HEK293 (cell line): Measurements from ENCODE around the gene MYO9B.
"Not testable (repeated sequence)": the region's sequence is repeated elsewhere in the genome, so short reads cannot be mapped to it uniquely, and the experiment has no call there.

ENCODE experiments used
- CTCF ChIA-PET: fragments of 350-600 bp; formaldehyde crosslinking; extraction: SDS; loops from one replicate; lab custom pipeline; 2021; ENCODE audit warnings: antibody characterized with exemption; lab: Yijun Ruan, JAX
- POLR2A ChIA-PET: fragments of 300-600 bp; formaldehyde crosslinking; extraction: SDS; loops from one replicate; lab custom pipeline; 2020; ENCODE audit warnings: antibody characterized with exemption, inconsistent platforms; lab: Yijun Ruan, JAX
- H3K27ac ChIP-seq: fragments of 200-500 bp; sonication (Bioruptor generic); 2 replicates; pipeline ENCODE4 v1.5.1; 2014; ENCODE audit warnings: low read depth, low read length, control low read depth, inconsistent platforms; ENCODE audit errors: extremely low read depth
- H3K36me3 ChIP-seq, 2 experiments: fragments of 200-500 bp in 1 of 2; sonication (Bioruptor generic) in 1 of 2; 1 replicate in 1 of 2; 2 replicates in 1 of 2; pipeline ENCODE4 v1.5.1; 2014 to 2017; ENCODE audit warnings: inconsistent platforms in 2 of 2, low read length in 2 of 2; ENCODE audit not compliant: control insufficient read depth in 2 of 2, insufficient read depth in 1 of 2
- H3K4me1 ChIP-seq: fragments of 200-500 bp; sonication (Bioruptor generic); 2 replicates; pipeline ENCODE4 v1.5.1; 2014; ENCODE audit warnings: mild to moderate bottlenecking, low read length, inconsistent platforms; ENCODE audit not compliant: control insufficient read depth, insufficient read depth
- H3K4me3 ChIP-seq: 2 replicates; pipeline ENCODE4 v1.5.1; 2011; ENCODE audit warnings: low read depth, mild to moderate bottlenecking, control low read depth, low read length, moderate library complexity
- H3K9me3 ChIP-seq: fragments of 200-500 bp; sonication (Bioruptor generic); 2 replicates; pipeline ENCODE4 v1.5.1; 2014; ENCODE audit warnings: low read depth, low read length, inconsistent platforms; ENCODE audit not compliant: control insufficient read depth, insufficient read depth
- BCL11A ChIP-seq: fragments of 450-650 bp; formaldehyde crosslinking; IDR thresholded peaks from 2 replicates; pipeline ENCODE4 v1.5.1; 2016; ENCODE audit warnings: low read depth, missing biosample characterization, missing genetic modification characterization
- FEZF1 ChIP-seq: fragments of 450-650 bp; formaldehyde crosslinking; IDR thresholded peaks from 2 replicates; pipeline ENCODE4 v1.5.1; 2016; ENCODE audit warnings: missing biosample characterization, missing genetic modification characterization
- GLI2 ChIP-seq: fragments of 450-650 bp; formaldehyde crosslinking; IDR thresholded peaks from 2 replicates; pipeline ENCODE4; 2017; ENCODE audit warnings: missing biosample characterization, missing genetic modification characterization, low read depth, borderline replicate concordance
- GLIS2 ChIP-seq: fragments of 450-650 bp; formaldehyde crosslinking; IDR thresholded peaks from 2 replicates; pipeline ENCODE4 v1.5.1; 2016; ENCODE audit warnings: missing biosample characterization, missing genetic modification characterization
- HOXA7 ChIP-seq: sonication (generic); formaldehyde crosslinking; IDR thresholded peaks from 2 replicates; pipeline ENCODE4 v1.8.1; 2022; ENCODE audit warnings: missing genetic modification reagents, borderline replicate concordance
- HOXC10 ChIP-seq: sonication (generic); formaldehyde crosslinking; IDR thresholded peaks from 2 replicates; pipeline ENCODE4 v1.8.1; 2023; ENCODE audit warnings: mild to moderate bottlenecking, missing genetic modification reagents
- KLF7 ChIP-seq: fragments of 450-650 bp; formaldehyde crosslinking; IDR thresholded peaks from 2 replicates; pipeline ENCODE4 v1.5.1; 2016; ENCODE audit warnings: missing biosample characterization, missing genetic modification characterization, borderline replicate concordance
- SCRT1 ChIP-seq: fragments of 450-650 bp; formaldehyde crosslinking; IDR thresholded peaks from 2 replicates; pipeline ENCODE4 v1.5.1; 2016; ENCODE audit warnings: missing biosample characterization, missing genetic modification characterization, borderline replicate concordance
- SCRT2 ChIP-seq: fragments of 450-650 bp; formaldehyde crosslinking; IDR thresholded peaks from 2 replicates; pipeline ENCODE4 v1.5.1; 2016; ENCODE audit warnings: missing biosample characterization, missing genetic modification characterization
- TCF7L2 ChIP-seq: IDR thresholded peaks from 2 replicates; pipeline ENCODE4 v1.6.1; 2011; ENCODE audit warnings: low read depth, mild to moderate bottlenecking, inconsistent platforms, low read length, moderate library complexity, borderline replicate concordance
- TSHZ1 ChIP-seq: fragments of 450-650 bp; formaldehyde crosslinking; IDR thresholded peaks from 2 replicates; pipeline ENCODE4 v1.5.1; 2016; ENCODE audit warnings: missing biosample characterization, missing genetic modification characterization, borderline replicate concordance
- YY1 ChIP-seq: fragments of 450-650 bp; formaldehyde crosslinking; IDR thresholded peaks from 2 replicates; pipeline ENCODE4 v1.5.1; 2018; ENCODE audit warnings: missing biosample characterization, missing genetic modification characterization
- ZBTB1 ChIP-seq: fragments of 450-650 bp; formaldehyde crosslinking; IDR thresholded peaks from 2 replicates; pipeline ENCODE4 v1.5.1; 2016; ENCODE audit warnings: missing biosample characterization, missing genetic modification characterization
- ZBTB20 ChIP-seq: fragments of 450-650 bp; formaldehyde crosslinking; IDR thresholded peaks from 2 replicates; pipeline ENCODE4 v1.5.1; 2016; ENCODE audit warnings: missing biosample characterization, missing genetic modification characterization
- ZEB2 ChIP-seq: fragments of 450-650 bp; formaldehyde crosslinking; IDR thresholded peaks from 2 replicates; pipeline ENCODE4 v1.5.1; 2016; ENCODE audit warnings: missing biosample characterization, missing genetic modification characterization
- ZNF121 ChIP-seq: fragments of 450-650 bp; formaldehyde crosslinking; IDR thresholded peaks from 2 replicates; pipeline ENCODE4 v1.5.1; 2016; ENCODE audit warnings: missing biosample characterization, missing genetic modification characterization
- ZNF133 ChIP-seq: fragments of 450-650 bp; formaldehyde crosslinking; IDR thresholded peaks from 2 replicates; pipeline ENCODE4 v1.5.1; 2016; ENCODE audit warnings: missing biosample characterization, missing genetic modification characterization
- ZNF140 ChIP-seq: fragments of 450-650 bp; formaldehyde crosslinking; IDR thresholded peaks from 2 replicates; pipeline ENCODE4 v1.5.1; 2016; ENCODE audit warnings: missing biosample characterization, missing genetic modification characterization
- ZNF174 ChIP-seq: fragments of 450-650 bp; formaldehyde crosslinking; IDR thresholded peaks from 2 replicates; pipeline ENCODE4 v1.5.0; 2017; ENCODE audit warnings: missing biosample characterization, mild to moderate bottlenecking, missing genetic modification characterization
- ZNF2 ChIP-seq: fragments of 450-650 bp; formaldehyde crosslinking; IDR thresholded peaks from 2 replicates; pipeline ENCODE4 v1.5.1; 2016; ENCODE audit warnings: missing biosample characterization, missing genetic modification characterization
- ZNF221 ChIP-seq: fragments of 450-650 bp; formaldehyde crosslinking; IDR thresholded peaks from 2 replicates; pipeline ENCODE4 v1.5.1; 2017; ENCODE audit warnings: missing biosample characterization, missing genetic modification characterization, borderline replicate concordance
- ZNF239 ChIP-seq: fragments of 450-650 bp; formaldehyde crosslinking; IDR thresholded peaks from 2 replicates; pipeline ENCODE4 v1.5.1; 2016; ENCODE audit warnings: missing biosample characterization, missing genetic modification characterization
- ZNF248 ChIP-seq: fragments of 450-650 bp; formaldehyde crosslinking; IDR thresholded peaks from 2 replicates; pipeline ENCODE4 v1.5.1; 2017; ENCODE audit warnings: missing biosample characterization, missing genetic modification characterization
- ZNF488 ChIP-seq: fragments of 450-650 bp; formaldehyde crosslinking; IDR thresholded peaks from 2 replicates; pipeline ENCODE4 v1.5.1; 2016; ENCODE audit warnings: missing biosample characterization, missing genetic modification characterization
- ZNF610 ChIP-seq: fragments of 450-650 bp; formaldehyde crosslinking; IDR thresholded peaks from 2 replicates; pipeline ENCODE4 v1.5.1; 2016; ENCODE audit warnings: missing biosample characterization, missing genetic modification characterization, borderline replicate concordance
- ZNF626 ChIP-seq: fragments of 450-650 bp; sonication (Bioruptor Pico); formaldehyde crosslinking; IDR thresholded peaks from 2 replicates; pipeline ENCODE4 v1.5.1; 2018; ENCODE audit warnings: missing biosample characterization, missing genetic modification characterization, inconsistent platforms
- ZNF660 ChIP-seq: fragments of 450-650 bp; IDR thresholded peaks from 2 replicates; pipeline ENCODE4 v1.5.1; 2018; ENCODE audit warnings: missing biosample characterization, mild to moderate bottlenecking, missing genetic modification characterization
- TF ChIP-seq, protein P1 (sequence below): fragments of 450-650 bp; formaldehyde crosslinking; IDR thresholded peaks from 2 replicates; pipeline ENCODE4 v1.5.1; 2017; ENCODE audit warnings: missing biosample characterization, missing genetic modification characterization

Gene MYO9B

DNA sequence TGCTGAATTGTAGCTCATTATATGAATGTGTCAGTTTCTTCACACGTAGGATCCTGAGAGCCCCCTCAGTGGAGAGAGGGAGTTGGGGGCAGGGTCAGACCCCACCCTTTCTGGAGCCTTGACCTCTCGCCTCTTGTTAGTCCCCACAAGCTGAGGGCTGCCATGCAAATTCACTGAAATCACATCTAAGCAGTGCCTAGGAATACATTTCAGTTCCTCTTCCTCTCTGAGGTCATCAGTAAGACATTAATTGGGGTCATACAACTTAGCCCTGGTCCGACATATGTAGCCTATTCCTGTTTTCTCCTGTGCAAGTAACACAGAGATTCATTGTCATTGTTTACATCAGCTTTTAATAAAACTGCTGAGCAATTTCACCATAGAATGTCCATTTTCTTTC is 30.0 kb downstream of the MYO9B start:
- Histone ChIP-seq H3K27ac (no peak overlapping the region), H3K9me3 (no peaks in the 10 kb centered on the region), H3K36me3 (peaks cover 7 to 20% of the 10 kb centered on the region in 2 experiments; a peak in 2 of 3 replicates), H3K4me1 (peaks cover 10% of the 10 kb centered on the region; the same call in 1 of the 2 replicates), H3K4me3 (no peak overlapping the region)
- POLR2A ChIA-PET, result interaction anchor here (1.0 kb wide), 1 partner anchor 110 kb away, joined by 4 read pairs; the partner anchor contains the start of gene USE1
- TF ChIP-seq HOXC10 (CRISPR knock-in tag), result no peak
- no peak for TF ChIP-seq ZNF248 (tag by site-specific recombination)
- TF ChIP-seq ZNF626, result no peak
- no peak for TF ChIP-seq ZNF133 (tag by site-specific recombination)
- no peak for TF ChIP-seq TCF7L2
- TF ChIP-seq FEZF1, result no peak
- TF ChIP-seq ZBTB20, result no peak
- TF ChIP-seq ZNF660 (tag by site-specific recombination), result no peak
- no peak for TF ChIP-seq ZNF140 (tag by site-specific recombination)
- TF ChIP-seq GLIS2 (tag by site-specific recombination), result no peak
- TF ChIP-seq GLI2, result no peak
- TF ChIP-seq ZNF610 (tag by site-specific recombination), result no peak
- no peak for TF ChIP-seq ZNF121 (tag by site-specific recombination)
- TF ChIP-seq ZEB2, result no peak
- TF ChIP-seq BCL11A (tag by site-specific recombination), result no peak
- TF ChIP-seq SCRT2 (tag by site-specific recombination), result no peak
- TF ChIP-seq, protein P1, sequence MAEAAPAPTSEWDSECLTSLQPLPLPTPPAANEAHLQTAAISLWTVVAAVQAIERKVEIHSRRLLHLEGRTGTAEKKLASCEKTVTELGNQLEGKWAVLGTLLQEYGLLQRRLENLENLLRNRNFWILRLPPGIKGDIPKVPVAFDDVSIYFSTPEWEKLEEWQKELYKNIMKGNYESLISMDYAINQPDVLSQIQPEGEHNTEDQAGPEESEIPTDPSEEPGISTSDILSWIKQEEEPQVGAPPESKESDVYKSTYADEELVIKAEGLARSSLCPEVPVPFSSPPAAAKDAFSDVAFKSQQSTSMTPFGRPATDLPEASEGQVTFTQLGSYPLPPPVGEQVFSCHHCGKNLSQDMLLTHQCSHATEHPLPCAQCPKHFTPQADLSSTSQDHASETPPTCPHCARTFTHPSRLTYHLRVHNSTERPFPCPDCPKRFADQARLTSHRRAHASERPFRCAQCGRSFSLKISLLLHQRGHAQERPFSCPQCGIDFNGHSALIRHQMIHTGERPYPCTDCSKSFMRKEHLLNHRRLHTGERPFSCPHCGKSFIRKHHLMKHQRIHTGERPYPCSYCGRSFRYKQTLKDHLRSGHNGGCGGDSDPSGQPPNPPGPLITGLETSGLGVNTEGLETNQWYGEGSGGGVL, result no peak
- no peak for TF ChIP-seq ZNF2 (tag by site-specific recombination)
- TF ChIP-seq ZNF221, result no peak
- TF ChIP-seq SCRT1 (tag by site-specific recombination), result no peak
- CTCF ChIA-PET, result interaction anchor here (0.6 to 0.8 kb wide), 2 partner anchors 156 to 881 kb away, joined by 3 to 4 read pairs; no protein-coding TSS in a partner anchor

DNA sequence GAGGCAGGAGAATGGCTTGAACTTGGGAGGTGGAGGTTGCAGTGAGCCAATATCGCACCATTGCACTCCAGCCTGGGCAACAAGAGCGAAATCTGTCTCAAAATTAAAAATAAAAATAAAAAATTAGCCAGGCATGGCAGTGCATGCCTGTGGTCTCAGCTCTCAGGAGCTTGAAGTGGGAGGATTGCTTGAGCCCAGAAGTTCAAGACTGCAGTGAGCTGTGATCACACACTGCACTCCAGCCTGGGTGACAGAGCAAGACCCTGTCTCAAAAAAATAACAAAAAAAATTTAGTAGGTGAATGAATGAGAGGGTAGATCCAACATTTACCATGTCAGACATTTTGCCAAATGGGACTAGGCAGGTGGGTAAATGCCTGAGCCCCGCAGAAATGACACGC is 31.4 kb downstream of the MYO9B start:
- H3K27ac ChIP-seq, POLR2A ChIA-PET, CTCF ChIA-PET, H3K9me3 ChIP-seq, H3K4me3 ChIP-seq, H3K4me1 ChIP-seq: not testable (repeated sequence)
- peaks cover 7 to 20% of the 10 kb centered on the region in 2 experiments; a peak in 2 of 3 replicates for H3K36me3 ChIP-seq

DNA sequence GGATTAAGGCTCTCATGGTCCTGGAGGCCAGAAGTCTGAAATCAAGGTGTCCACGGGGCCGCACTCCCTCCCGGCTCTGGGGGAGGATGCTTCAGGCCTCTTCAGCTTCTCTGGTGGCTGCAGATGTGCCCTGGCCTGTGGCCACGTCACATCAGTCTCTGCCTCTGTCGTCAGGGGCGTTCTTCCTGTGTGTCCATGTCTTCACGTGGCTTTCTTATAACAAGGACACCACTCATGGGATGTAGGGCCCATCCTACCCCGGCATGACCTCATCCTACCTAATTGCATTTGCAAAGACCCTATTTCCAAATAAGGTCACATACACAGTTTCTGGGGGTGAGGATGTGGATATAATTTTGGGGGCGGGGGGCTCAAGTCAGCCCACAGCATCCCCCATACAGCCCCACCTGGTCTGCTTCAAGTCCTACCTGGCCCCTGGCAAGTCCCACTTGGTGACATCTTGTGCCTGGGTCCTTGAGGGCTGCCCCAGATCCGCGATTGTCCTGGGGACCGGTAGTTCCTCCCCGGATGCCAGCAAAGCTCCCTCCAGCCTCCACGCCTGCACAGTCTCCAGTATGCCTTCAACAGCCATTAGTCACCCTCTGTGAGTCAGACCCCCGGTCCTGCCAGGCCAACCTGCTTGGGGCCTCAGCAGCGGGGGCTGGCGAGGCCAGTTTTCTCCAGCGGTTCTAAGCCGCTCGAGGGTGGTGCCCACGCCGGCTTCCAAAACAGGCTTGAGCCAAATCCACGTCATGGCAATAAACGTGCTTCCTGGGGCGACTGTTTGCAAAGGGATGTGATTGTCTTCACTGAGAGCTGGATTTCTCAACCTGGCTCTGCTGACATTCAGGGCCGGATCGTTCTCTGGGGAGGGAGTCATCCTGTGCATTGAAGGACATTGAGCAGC is 32.2 kb downstream of the MYO9B start:
- H3K4me3 ChIP-seq, result no peak overlapping the region
- TF ChIP-seq TSHZ1, result no peak
- no peak for TF ChIP-seq ZNF239
- no peak for TF ChIP-seq KLF7 (tag by site-specific recombination)
- no peak for TF ChIP-seq YY1 (tag by site-specific recombination)
- no peak for TF ChIP-seq ZNF488
- TF ChIP-seq ZBTB1 (tag by site-specific recombination), result no peak
- TF ChIP-seq ZNF174 (tag by site-specific recombination), result no peak
- TF ChIP-seq HOXA7, result no peak

More for the DNA sequence above, 32.2 kb downstream of the MYO9B start:
- Histone ChIP-seq H3K27ac (peak overlapping the region; percentile 5; the same call in 1 of the 2 replicates), H3K9me3 (no peaks in the 10 kb centered on the region), H3K36me3 (peaks cover 3 to 14% of the 10 kb centered on the region in 2 experiments; a peak in 2 of 3 replicates), H3K4me1 (peaks cover 10% of the 10 kb centered on the region; the same call in 1 of the 2 replicates)
- POLR2A ChIA-PET, result no interaction called here
- CTCF ChIA-PET, result interaction anchor here (1.0 kb wide), 1 partner anchor 46 kb away, joined by 5 read pairs; no protein-coding TSS in a partner anchor
